ACC112 (cell line): Measurements from ENCODE around the gene ERVW-1.
"Not testable (repeated sequence)": the region's sequence is repeated elsewhere in the genome, so short reads cannot be mapped to it uniquely, and the experiment has no call there.

ENCODE experiments used
- H2AFZ ChIP-seq: fragments of 200-600 bp; sonication (generic); one replicate; pipeline ENCODE4 v1.6.0; 2017; ENCODE audit warnings: antibody characterized with exemption, low read length; ENCODE audit not compliant: unreplicated experiment
- H3K27ac ChIP-seq: fragments of 200-600 bp; sonication (generic); 2 replicates; pipeline ENCODE4 v1.5.1; 2014; ENCODE audit warnings: low read depth, mild to moderate bottlenecking, antibody characterized with exemption, low read length, moderate library complexity
- H3K27me3 ChIP-seq: fragments of 200-600 bp; sonication (generic); 2 replicates; pipeline ENCODE4 v1.6.1; 2014; ENCODE audit warnings: mild to moderate bottlenecking, antibody characterized with exemption, low read length, moderate library complexity, mixed read lengths; ENCODE audit not compliant: insufficient read depth
- H3K36me3 ChIP-seq: fragments of 200-600 bp; sonication (generic); 2 replicates; pipeline ENCODE4 v1.6.1; 2016; ENCODE audit warnings: mild to moderate bottlenecking, antibody characterized with exemption, low read length, moderate library complexity, mixed read lengths; ENCODE audit not compliant: insufficient read depth
- H3K4me1 ChIP-seq: fragments of 200-600 bp; sonication (generic); one replicate; pipeline ENCODE4 v1.6.1; 2016; ENCODE audit warnings: low read length, mixed read lengths; ENCODE audit not compliant: insufficient read depth, unreplicated experiment, control insufficient read depth
- H3K4me3 ChIP-seq: fragments of 200-600 bp; sonication (generic); 2 replicates; pipeline ENCODE4 v1.5.1; 2014; ENCODE audit warnings: mild to moderate bottlenecking, low read depth, low read length
- H3K79me2 ChIP-seq: fragments of 200-600 bp; sonication (generic); one replicate; pipeline ENCODE4 v1.6.0; 2016; ENCODE audit warnings: low read length; ENCODE audit not compliant: control insufficient read depth, unreplicated experiment, insufficient read depth

Gene ERVW-1

GRCh38 chr7:92447345-92448204, 30.2 kb downstream of the ERVW-1 start, which contains the start of gene GATAD1:
Gene GATAD1, plus strand, starts transcription at chr7:92447482. Its CDS starts 248 bp downstream, at chr7:92447730.
- H3K79me2 ChIP-seq = peaks cover 13% of the 10 kb centered on the region
- H2AFZ ChIP-seq = peak within 1 kb of the TSS; percentile 72
- H3K4me3 ChIP-seq = peak within 1 kb of the TSS; percentile 84
- peaks cover 20% of the 10 kb centered on the region; the same call in 1 of the 2 replicates for H3K36me3 ChIP-seq
- peaks cover 3% of the 10 kb centered on the region for H3K4me1 ChIP-seq
- peak within 1 kb of the TSS; percentile 51 for H3K27ac ChIP-seq
- H3K27me3 ChIP-seq = no peaks in the 10 kb centered on the region

GRCh38 chr7:92446869-92447344, 30.8 kb downstream of the ERVW-1 start:
- Histone ChIP-seq H3K79me2 (peaks cover 13% of the 10 kb centered on the region), H2AFZ (peak overlapping the region; percentile 72), H3K4me1 (peaks cover 3% of the 10 kb centered on the region), H3K36me3 (peaks cover 17% of the 10 kb centered on the region; the same call in 1 of the 2 replicates), H3K4me3 (peak overlapping the region; percentile 84), H3K27me3 (no peaks in the 10 kb centered on the region), H3K27ac (no peak overlapping the region)

GRCh38 chr7:92442720-92443119, 35.0 kb downstream of the ERVW-1 start:
- not testable (repeated sequence) for H2AFZ ChIP-seq, H3K4me1 ChIP-seq, H3K79me2 ChIP-seq, H3K4me3 ChIP-seq, H3K27ac ChIP-seq, H3K36me3 ChIP-seq
- 0 out of 2 replicates have a peak, but pooled peaks cover 11% of the 10 kb centered on the region for H3K27me3 ChIP-seq

- Histone ChIP-seq H3K27me3 (0 out of 2 replicates have a peak, but pooled peaks cover 11% of the 10 kb centered on the region), H3K27ac (no peak overlapping the region), H3K36me3 (no peaks in the 10 kb centered on the region), H3K4me3 (no peak overlapping the region), H2AFZ (no peak overlapping the region), H3K79me2 (no peaks in the 10 kb centered on the region), H3K4me1 (no peaks in the 10 kb centered on the region)
These were observed 39.7 kb downstream of the ERVW-1 start for GRCh38 chr7:92437956-92438491.

- Histone ChIP-seq H3K4me1 (no peaks in the 10 kb centered on the region), H3K36me3 (no peaks in the 10 kb centered on the region), H3K27me3 (0 out of 2 replicates have a peak, but pooled peaks cover 11% of the 10 kb centered on the region), H3K27ac (no peak overlapping the region), H3K79me2 (no peaks in the 10 kb centered on the region), H3K4me3 (no peak overlapping the region), H2AFZ (no peak overlapping the region)
These were observed 40.9 kb downstream of the ERVW-1 start for GRCh38 chr7:92436612-92437445.

- Histone ChIP-seq H3K27ac (no peak overlapping the region), H3K36me3 (no peaks in the 10 kb centered on the region), H3K79me2 (no peaks in the 10 kb centered on the region), H3K4me3 (no peak overlapping the region), H3K4me1 (no peaks in the 10 kb centered on the region), H2AFZ (no peak overlapping the region), H3K27me3 (0 out of 2 replicates have a peak, but pooled peaks cover 11% of the 10 kb centered on the region)
These were observed 42.2 kb downstream of the ERVW-1 start for GRCh38 chr7:92435542-92435941.

GRCh38 chr7:92433019-92433418, 44.7 kb downstream of the ERVW-1 start:
- Histone ChIP-seq H3K27me3 (no peaks in the 10 kb centered on the region), H3K79me2 (no peaks in the 10 kb centered on the region), H3K4me1 (no peaks in the 10 kb centered on the region), H2AFZ (no peak overlapping the region), H3K4me3 (no peak overlapping the region), H3K36me3 (no peaks in the 10 kb centered on the region), H3K27ac (no peak overlapping the region)

- Histone ChIP-seq H3K27ac (no peak overlapping the region), H3K79me2 (no peaks in the 10 kb centered on the region), H3K27me3 (no peaks in the 10 kb centered on the region), H3K4me1 (no peaks in the 10 kb centered on the region), H3K4me3 (no peak overlapping the region), H2AFZ (no peak overlapping the region), H3K36me3 (no peaks in the 10 kb centered on the region)
These were observed 45.3 kb downstream of the ERVW-1 start for GRCh38 chr7:92432299-92432946.

GRCh38 chr7:92427193-92427592, 50.6 kb downstream of the ERVW-1 start:
- Histone ChIP-seq H2AFZ (no peak overlapping the region), H3K4me1 (no peaks in the 10 kb centered on the region), H3K27ac (no peak overlapping the region), H3K79me2 (no peaks in the 10 kb centered on the region), H3K4me3 (no peak overlapping the region), H3K36me3 (no peaks in the 10 kb centered on the region), H3K27me3 (no peaks in the 10 kb centered on the region)
